GM13977 (cell line): ENCODE data around the gene SMIM41.

ENCODE experiments used
- DNase-seq: peaks from one replicate; pipeline ENCODE4 v3.0.0; 2012; ENCODE audit warnings: low spot score
- in situ Hi-C: fragments of 300-500 bp; cut with MboI; formaldehyde crosslinking; loops from one replicate; pipeline ENCODE4 v1.12.0; 2022; ENCODE audit warnings: low sequenced_read_pairs, low pct_unique_long_range_greater_than_20kb, mixed read lengths, inconsistent platforms; ENCODE audit not compliant: unreplicated experiment
- TF ChIP-seq, protein P1 (sequence below): IDR thresholded peaks from 2 replicates; pipeline ENCODE4 v1.5.1; 2012; ENCODE audit warnings: mild to moderate bottlenecking, control low read depth; ENCODE audit not compliant: insufficient read depth; ENCODE audit errors: extremely low read depth, missing control alignments

Gene SMIM41

DNA sequence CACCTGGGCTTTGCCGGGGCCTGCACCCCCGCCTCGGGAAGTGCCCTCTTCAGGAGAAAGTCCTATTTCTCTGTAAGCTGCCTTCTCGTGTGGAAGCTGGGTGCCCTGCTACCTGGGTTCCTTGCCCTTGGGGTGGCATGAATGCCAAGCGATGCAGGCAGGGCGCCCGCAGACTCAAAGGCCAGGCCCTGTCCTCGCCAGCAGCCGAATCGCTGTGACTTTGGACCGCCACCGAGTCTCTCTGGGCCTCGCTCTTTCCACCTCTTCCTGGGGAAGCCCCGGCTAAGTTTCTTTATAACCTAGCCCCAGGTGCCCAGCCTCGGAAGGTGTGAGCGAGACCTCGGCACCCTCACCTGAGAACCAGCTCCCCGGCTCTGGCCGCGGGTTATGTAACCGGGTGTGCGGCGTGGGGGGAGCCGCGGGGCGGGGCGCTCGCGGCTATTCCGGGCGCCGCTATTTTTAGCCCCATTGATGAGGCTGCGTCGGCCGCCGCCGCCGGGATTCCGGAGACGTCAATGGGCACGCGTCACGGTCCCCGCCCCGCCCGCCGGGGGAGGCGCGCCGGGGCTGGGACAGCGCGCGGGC is 42.8 kb upstream of the SMIM41 start:
- in situ Hi-C loops: loop anchor here (10.0 kb wide), 1 partner anchor 48 kb away; no protein-coding TSS in a partner anchor
- peak; percentile 83 for DNase-seq
- TF ChIP-seq, protein P1, sequence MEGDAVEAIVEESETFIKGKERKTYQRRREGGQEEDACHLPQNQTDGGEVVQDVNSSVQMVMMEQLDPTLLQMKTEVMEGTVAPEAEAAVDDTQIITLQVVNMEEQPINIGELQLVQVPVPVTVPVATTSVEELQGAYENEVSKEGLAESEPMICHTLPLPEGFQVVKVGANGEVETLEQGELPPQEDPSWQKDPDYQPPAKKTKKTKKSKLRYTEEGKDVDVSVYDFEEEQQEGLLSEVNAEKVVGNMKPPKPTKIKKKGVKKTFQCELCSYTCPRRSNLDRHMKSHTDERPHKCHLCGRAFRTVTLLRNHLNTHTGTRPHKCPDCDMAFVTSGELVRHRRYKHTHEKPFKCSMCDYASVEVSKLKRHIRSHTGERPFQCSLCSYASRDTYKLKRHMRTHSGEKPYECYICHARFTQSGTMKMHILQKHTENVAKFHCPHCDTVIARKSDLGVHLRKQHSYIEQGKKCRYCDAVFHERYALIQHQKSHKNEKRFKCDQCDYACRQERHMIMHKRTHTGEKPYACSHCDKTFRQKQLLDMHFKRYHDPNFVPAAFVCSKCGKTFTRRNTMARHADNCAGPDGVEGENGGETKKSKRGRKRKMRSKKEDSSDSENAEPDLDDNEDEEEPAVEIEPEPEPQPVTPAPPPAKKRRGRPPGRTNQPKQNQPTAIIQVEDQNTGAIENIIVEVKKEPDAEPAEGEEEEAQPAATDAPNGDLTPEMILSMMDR: no peak

DNA sequence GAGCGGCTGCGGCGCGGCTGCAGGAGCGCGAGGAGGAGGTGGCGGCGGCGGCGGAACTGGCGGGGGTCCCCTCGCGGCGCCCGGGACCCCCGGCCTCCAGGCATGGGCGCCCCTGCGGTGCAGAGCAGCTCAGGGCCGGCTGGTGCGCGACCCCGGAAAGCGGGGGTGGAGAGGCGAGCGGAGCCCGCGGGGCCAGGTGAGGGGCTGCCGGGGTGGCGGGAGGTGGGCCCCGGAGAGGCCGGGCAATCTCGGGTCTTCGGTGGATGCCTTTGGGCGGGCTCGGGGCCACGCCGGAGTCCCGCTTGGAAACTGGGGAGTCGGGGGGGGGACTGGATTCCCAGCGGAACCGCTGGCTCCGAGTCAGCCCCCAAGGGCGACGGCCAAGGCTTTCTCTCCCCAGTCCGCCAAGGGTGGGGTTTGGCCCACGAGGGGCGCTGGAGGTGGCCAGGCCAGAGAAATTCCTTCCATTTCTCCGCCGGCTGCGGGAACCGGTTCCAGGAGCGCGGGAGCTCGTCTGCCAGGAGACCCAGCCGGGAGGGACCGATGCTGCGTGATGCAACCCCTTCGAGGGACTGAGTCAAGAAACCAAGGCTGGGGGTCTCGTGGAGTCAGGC is 42.1 kb upstream of the SMIM41 start:
- no peak for DNase-seq
- TF ChIP-seq, protein P1: no peak
- in situ Hi-C loops: loop anchor here (10.0 kb wide), 1 partner anchor 47 kb away; no protein-coding TSS in a partner anchor

DNA sequence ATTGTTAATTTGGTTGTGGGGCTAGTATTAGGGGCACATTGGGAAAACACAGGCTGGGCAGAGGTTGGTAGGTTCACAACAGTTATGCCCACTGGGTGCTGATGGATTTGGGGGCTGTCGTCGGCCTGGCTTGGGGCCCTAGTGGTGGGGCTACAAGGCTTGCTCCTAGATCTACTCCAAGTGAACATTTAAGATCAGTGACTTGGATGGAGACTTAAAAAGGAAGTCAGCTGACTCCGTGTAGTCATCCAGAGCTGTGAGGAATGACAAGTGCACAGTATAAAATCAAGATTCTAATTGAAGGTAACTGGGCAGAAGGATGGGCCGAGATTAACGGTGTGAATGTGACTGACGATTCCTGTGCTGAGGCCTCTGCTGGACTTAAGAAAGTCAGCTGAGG is 41.1 kb upstream of the SMIM41 start:
- no peak for DNase-seq
- TF ChIP-seq, protein P1: no peak
- in situ Hi-C loops: loop anchor here (10.0 kb wide), 1 partner anchor 46 kb away; no protein-coding TSS in a partner anchor

DNA sequence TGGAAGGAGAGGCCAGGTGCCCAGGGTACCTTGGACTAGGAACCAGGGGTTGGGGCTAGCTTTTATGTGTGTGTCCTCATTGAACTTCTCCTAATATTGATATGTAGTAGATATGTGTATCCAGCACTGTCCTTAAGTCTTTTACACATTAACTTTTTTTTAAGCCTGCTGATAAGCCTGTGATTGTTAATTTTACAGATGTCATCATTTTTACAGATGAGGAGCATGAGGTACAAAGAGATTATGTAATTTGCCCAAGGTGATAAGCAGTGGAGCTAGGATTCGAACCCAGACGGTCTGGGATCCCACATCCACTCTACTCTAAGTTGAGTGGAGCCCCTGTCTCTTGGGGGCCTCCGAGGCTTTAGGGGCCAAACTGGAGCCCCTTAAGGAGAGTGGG is 38.5 kb upstream of the SMIM41 start:
- TF ChIP-seq, protein P1: no peak
- in situ Hi-C loops: no loop called here
- no peak for DNase-seq

DNA sequence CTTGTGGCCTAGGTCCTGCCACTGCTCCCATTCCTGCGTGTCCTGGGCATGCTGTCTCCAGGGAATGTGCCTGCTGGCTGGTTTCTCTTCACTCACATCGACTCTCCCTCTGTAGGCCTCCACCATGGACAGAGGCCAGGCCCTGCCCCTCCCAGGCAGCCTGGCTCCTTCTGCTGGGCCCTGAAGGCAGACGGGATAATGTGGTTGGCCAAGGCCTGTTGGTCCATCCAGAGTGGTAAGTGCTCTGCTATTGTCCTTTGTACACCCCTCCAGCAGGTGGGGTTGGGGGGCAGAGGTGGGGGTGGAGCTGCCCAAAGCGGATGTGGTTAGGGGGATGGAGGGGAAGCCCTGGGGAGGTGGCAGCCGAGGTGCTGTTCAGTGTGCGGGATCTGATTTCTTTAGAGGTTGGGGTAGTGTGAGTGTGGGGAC is 37.8 kb upstream of the SMIM41 start:
- peak; percentile 75 for DNase-seq
- TF ChIP-seq, protein P1: peak; percentile 26

DNA sequence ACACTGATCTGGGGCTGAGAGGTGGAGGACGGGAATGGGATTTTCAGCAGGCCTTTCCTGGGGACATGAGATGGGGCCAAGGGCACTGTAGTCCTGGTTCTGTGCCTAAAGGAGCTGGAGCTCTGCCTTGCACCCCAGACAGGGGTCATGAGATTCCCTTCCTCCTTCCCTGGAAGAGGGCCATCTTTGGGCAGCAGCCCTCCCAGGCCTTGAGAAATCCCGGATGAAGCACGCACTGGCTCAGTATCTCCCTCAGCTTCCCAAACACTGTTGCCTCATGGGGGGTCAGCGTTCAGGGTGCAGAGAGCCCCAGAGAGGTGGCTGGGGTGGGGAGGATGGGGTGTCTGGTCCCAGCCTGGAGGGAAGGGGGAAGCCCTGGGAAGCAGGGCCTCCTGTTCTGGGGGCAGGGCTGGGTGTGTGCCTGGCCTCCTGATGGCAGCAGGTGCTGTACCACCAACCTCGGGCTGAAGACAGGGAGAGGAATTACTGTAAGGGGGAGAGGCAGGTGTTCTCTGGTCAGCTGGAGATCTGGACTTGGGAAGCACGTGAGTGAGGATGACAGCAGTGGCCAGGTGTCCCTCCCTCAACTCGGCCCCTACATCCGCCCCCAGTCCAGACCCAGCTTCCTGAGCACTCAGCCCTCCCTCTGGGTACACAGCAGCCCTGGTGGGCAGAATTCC is 36.7 kb upstream of the SMIM41 start:
- TF ChIP-seq, protein P1: no peak
- in situ Hi-C loops: no loop called here
- no peak for DNase-seq

More for the DNA sequence above, 37.8 kb upstream of the SMIM41 start:
- in situ Hi-C loops: no loop called here
